ENCODE measurements around the gene ASPN. TPM values are rescaled to one million over a fixed set of nuclear protein-coding genes. Genes with fewer than 3 reads are reported as not detected.

Gene ASPN
- total RNA-seq, 1 experiment from 2014 or later, result 0.26 TPM

- intact Hi-C loops (cut with micrococcal nuclease; ENCODE audit: unreplicated experiment), result no loop called here
- ChIA-PET POLR2A (ENCODE audit: low non-redundant PET) (no interaction called here), CTCF (no interaction called here)
- Histone ChIP-seq H3K4me1 (ENCODE audit: insufficient read depth, low read length, poor library complexity, severe bottlenecking) (no peaks in the 10 kb centered on the region), H3K9me3 (ENCODE audit: low read depth, low read length, poor library complexity, severe bottlenecking) (no peaks in the 10 kb centered on the region), H3K4me3 (ENCODE audit: low read depth, low read length, poor library complexity, severe bottlenecking) (no peak overlapping the region), H3K27me3 (replicated peaks; ENCODE audit: insufficient read depth, low read depth, low read length, poor library complexity) (no peaks in the 10 kb centered on the region), H3K27ac (ENCODE audit: low read depth, low read length, poor library complexity, severe bottlenecking) (no peak overlapping the region), H3K36me3 (ENCODE audit: insufficient read depth, low read length, poor library complexity, severe bottlenecking) (no peaks in the 10 kb centered on the region)
- DNase-seq (ENCODE audit: low spot score), result no peak
- no TSS peak for BruUV-seq (replicated peaks)
- TF ChIP-seq, protein P1, sequence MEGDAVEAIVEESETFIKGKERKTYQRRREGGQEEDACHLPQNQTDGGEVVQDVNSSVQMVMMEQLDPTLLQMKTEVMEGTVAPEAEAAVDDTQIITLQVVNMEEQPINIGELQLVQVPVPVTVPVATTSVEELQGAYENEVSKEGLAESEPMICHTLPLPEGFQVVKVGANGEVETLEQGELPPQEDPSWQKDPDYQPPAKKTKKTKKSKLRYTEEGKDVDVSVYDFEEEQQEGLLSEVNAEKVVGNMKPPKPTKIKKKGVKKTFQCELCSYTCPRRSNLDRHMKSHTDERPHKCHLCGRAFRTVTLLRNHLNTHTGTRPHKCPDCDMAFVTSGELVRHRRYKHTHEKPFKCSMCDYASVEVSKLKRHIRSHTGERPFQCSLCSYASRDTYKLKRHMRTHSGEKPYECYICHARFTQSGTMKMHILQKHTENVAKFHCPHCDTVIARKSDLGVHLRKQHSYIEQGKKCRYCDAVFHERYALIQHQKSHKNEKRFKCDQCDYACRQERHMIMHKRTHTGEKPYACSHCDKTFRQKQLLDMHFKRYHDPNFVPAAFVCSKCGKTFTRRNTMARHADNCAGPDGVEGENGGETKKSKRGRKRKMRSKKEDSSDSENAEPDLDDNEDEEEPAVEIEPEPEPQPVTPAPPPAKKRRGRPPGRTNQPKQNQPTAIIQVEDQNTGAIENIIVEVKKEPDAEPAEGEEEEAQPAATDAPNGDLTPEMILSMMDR (conservative IDR thresholded peaks at IDR 0.05; ENCODE audit: low read depth, low read length), result no peak
- TF ChIP-seq EZH2 (IDR thresholded peaks at IDR 0.05; ENCODE audit: borderline replicate concordance, low read depth, low read length, poor library complexity, severe bottlenecking), result no peak
Measured at GRCh38 chr9:92496396-92497176, 14.3 kb upstream of the ASPN start.

- intact Hi-C loops (cut with micrococcal nuclease; ENCODE audit: unreplicated experiment), result no loop called here
Measured at GRCh38 chr9:92494856-92495255, 12.6 kb upstream of the ASPN start.

DNA sequence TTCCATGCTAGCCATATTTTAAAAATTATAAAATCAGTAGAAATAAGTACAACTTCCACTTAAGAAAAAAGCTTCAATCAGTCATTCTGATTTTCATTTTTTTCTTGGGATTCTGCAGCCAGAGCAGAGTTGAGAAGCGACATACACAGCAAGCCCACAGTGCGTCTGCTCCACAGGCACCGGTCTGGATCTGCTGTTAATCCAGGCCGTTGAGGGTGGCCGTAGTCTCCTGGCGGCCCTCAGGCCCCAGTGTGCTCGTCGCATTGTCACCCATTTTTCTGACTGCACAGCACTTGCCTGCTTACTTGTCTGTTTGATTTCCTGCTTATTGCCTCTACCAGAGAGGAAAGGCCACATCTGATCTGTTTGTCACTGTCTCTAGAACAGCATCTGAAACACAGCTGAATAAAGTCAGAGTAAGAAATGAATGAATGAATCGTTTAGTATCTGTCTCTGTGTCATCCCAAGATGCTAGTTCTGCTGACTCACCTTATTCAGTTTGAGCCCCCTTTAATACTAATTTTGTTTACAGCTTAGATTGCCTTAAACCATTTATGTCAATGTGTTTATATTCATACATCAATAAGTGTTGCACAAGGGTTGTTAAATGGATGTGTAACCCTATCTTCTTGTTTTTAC, 11.6 kb upstream of the ASPN start:
- no peak overlapping the region for H3K27ac ChIP-seq (ENCODE audit: low read depth, low read length, poor library complexity, severe bottlenecking)
- DNase-seq (ENCODE audit: low spot score), result no peak
- no peaks in the 10 kb centered on the region for H3K36me3 ChIP-seq (ENCODE audit: insufficient read depth, low read length, poor library complexity, severe bottlenecking)
- no peak overlapping the region for H3K4me3 ChIP-seq (ENCODE audit: low read depth, low read length, poor library complexity, severe bottlenecking)
- no peaks in the 10 kb centered on the region for H3K27me3 ChIP-seq (replicated peaks; ENCODE audit: insufficient read depth, low read depth, low read length, poor library complexity)
- CTCF ChIA-PET, result no interaction called here
- no peaks in the 10 kb centered on the region for H3K9me3 ChIP-seq (ENCODE audit: low read depth, low read length, poor library complexity, severe bottlenecking)
- no peaks in the 10 kb centered on the region for H3K4me1 ChIP-seq (ENCODE audit: insufficient read depth, low read length, poor library complexity, severe bottlenecking)
- TF ChIP-seq, protein P1 (conservative IDR thresholded peaks at IDR 0.05; ENCODE audit: low read depth, low read length), result no peak
- TF ChIP-seq EZH2 (IDR thresholded peaks at IDR 0.05; ENCODE audit: borderline replicate concordance, low read depth, low read length, poor library complexity, severe bottlenecking), result no peak
- BruUV-seq (replicated peaks), result no TSS peak
- POLR2A ChIA-PET (ENCODE audit: low non-redundant PET), result no interaction called here
- intact Hi-C loops (cut with micrococcal nuclease; ENCODE audit: unreplicated experiment), result no loop called here

More at GRCh38 chr9:92494856-92495255, 12.6 kb upstream of the ASPN start:
- no peak for TF ChIP-seq EZH2 (IDR thresholded peaks at IDR 0.05; ENCODE audit: borderline replicate concordance, low read depth, low read length, poor library complexity, severe bottlenecking)
- TF ChIP-seq, protein P1 (conservative IDR thresholded peaks at IDR 0.05; ENCODE audit: low read depth, low read length), result no peak
- Histone ChIP-seq H3K9me3 (ENCODE audit: low read depth, low read length, poor library complexity, severe bottlenecking) (no peaks in the 10 kb centered on the region), H3K27me3 (replicated peaks; ENCODE audit: insufficient read depth, low read depth, low read length, poor library complexity) (no peaks in the 10 kb centered on the region), H3K4me1 (ENCODE audit: insufficient read depth, low read length, poor library complexity, severe bottlenecking) (no peaks in the 10 kb centered on the region), H3K27ac (ENCODE audit: low read depth, low read length, poor library complexity, severe bottlenecking) (no peak overlapping the region), H3K36me3 (ENCODE audit: insufficient read depth, low read length, poor library complexity, severe bottlenecking) (no peaks in the 10 kb centered on the region), H3K4me3 (ENCODE audit: low read depth, low read length, poor library complexity, severe bottlenecking) (no peak overlapping the region)
- no peak for DNase-seq (ENCODE audit: low spot score)
- BruUV-seq (replicated peaks), result no TSS peak
- ChIA-PET CTCF (no interaction called here), POLR2A (ENCODE audit: low non-redundant PET) (no interaction called here)

Data from A673 (cell line).